Activated CD4-positive, alpha-beta T cell treated with anti-CD3 and anti-CD28 coated beads, Interleukin-2, Interleukin-6, amounts not matched to agents 100 ng/mL and 50 ng/mL, durations not matched to agents 16 hours and 8 hours (primary cell): ENCODE measurements around the gene EPS8L2.
A peak's percentile ranks its signal among the peaks of the same experiment; 100 is the strongest.

Experiments used
- DNase-seq: peaks from one replicate; pipeline ENCODE4 v3.0.0-alpha.2; 2020

The EPS8L2 gene

DNA sequence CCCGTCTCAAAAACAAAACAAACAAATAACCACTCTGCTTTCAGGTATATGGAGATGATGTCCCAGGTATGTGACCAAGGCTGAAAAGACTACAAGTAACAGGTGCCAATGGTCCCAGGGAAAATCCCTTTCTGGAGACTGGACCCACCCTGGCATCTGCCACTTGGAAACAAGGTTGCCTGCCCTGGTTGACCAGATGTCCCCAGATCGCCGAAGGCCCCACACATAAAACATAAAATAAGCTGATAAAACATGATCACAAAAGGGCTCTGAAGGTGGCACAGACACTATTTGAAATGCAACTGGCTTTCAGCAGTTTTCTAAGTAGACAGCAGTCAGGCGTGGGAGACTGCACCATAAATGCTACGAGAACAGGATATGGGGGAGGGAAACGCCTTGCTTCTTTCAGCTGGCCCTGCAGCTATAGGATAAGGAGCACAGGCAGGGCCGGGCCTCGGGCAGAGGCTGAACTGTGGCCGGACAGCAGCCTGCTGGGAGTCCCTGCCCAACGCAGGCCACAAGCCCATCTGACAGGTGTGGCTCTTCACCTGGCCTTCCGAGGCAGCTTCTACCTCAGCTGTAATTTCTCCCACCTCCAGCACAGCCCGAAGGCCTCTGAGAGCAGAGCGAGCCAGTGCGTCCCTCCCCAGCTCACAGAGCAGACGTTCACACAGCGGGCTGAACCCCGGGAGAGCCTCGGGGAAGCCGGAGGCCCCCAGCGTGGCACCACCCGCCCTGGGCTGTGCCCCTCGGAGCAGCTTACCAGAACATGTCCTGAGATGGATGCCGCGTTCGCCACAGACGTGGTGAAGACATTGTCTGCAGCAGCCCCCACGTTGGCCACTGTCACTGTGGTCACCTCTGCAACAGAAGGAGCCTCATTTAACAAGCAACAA lies 15.0 kb upstream of the EPS8L2 start:
- DNase-seq: no peak

DNA sequence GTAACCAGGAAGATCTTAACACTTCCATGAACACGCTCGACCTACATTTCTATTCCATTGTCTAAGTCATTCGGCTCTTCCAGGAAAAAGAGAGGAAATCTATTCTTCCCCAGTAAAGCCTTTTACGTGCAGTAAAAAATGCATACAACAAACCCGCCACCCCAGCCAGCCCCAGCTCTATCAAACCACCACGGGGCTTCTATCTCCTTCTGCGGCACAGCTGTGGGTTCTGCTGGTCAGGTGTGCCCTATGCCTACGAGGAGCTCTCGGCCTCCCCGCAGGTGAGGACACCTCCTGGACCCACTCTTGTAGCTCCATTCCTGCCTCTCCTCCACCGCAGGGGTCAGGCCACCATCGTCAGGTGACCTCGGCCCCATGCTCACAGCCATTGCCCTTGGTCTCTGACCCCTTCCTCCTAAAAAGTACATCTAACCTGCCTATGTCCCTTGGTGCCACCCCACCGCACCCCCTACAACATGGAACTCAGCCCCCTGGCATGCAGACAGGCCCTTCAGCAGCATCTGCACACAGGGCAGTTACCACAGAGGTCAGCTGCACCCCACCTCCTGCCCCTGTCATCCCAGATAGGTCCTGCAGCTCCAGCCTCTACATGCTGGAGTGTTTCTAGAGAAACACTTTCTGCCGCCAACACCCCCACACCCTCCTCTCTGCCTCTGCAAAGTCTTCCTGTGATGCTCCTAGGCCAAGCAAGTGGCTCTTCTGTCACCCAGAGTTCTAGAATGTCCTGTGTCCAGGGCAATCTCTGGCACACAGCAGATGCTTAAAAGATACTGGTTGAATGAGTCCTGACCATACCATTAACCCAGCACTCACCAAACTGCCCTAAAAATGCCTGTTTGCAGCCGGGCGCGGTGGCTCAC lies 14.1 kb upstream of the EPS8L2 start:
- DNase-seq: no peak

- DNase-seq: no peak
These were observed 13.1 kb upstream of the EPS8L2 start for GRCh38 chr11:692824-693414.

- no peak for DNase-seq
These were observed 12.6 kb upstream of the EPS8L2 start for GRCh38 chr11:693415-693831.

DNA sequence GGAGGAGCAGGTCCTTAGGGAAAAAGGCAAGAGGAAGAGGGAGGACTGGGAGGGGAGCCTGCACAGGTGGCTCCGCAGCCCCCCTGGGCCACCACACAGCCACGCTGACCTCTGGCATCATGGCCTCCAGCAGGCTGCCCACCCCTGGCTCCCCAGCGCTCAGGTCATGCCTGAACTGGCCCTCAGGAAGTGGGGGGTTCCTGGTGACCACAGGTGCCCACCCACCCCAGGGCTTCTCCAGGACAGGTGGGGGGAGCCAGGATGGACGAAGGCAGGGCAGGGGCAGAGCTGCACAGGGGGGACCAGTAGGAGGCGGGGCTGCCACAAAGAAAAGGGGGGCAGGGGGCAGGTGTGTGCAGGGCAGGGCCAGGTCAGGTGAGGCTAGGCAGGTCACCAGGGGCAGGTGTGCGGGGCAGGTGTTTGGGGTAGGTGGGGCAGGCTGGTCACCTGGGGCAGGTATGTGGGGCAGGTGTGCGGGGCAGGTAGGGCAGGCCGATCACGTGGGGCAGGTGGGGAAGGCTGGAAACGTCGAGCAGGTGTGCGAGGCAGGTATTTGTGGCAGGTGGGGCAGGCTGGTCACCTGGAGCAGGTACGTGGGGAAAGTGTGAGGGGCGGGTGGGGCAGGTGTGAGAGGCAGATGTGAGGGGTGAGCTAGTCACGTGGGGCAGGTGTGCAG lies 12.0 kb upstream of the EPS8L2 start:
- no peak for DNase-seq

GRCh38 chr11:694563-695287 lies 11.3 kb upstream of the EPS8L2 start, which contains the start of gene DEAF1:
Gene DEAF1 (minus strand): TSS chr11:695222. CDS start chr11:695047, 175 bp downstream.
- DNase-seq: peak; percentile 100

DNA sequence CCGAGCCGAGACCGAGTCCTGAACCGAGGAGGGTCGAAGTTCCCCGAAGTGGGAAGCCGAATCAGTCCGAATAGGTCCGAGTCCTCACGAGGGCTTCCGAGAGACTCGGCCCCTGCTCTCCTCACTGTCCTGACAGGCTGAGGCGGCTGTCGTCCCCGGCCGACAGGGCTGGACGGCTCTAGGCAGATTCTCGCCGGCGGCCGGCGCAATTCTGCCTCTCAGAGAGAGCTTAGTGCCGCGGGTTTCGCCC lies 10.8 kb upstream of the EPS8L2 start:
- DNase-seq: no peak

DNA sequence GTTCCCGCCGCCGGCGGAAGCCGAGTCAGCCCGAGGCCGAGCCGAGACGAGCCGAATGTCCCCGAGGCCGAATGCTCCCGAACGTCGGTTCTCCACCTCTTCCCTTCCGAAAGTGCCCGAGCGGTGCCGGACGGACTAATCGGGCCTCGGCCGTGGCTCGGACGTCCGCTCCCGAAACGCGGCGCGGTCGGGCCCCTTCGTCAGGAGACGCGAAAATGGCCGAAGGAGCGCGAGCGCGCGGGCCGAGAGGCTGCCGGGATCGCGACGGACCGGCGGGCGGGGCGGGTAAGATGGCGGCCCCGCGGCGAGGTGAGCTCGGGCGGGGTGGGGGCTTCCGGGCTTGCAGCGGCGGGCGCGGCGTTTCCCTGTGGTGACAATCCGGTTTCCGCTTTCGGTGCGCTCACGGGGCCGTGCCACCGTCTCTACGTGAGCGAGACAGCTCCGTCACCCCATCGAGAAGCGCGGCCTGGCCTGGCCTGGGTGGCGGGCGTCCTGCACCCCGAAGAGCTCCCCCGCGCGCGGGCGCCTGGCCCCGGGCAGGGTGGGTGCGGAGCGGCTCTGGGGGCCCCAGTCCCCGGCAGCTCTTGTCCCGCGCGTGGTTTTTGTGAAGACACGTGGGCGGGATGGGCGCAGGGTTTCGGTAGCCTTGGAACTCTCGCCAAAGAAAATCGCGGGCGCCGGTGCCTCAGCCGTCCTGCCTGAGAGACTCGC lies 10.3 kb upstream of the EPS8L2 start, which contains the start of gene TMEM80:
Gene TMEM80, plus strand, starts transcription at position 279 of the 711 bp plus-strand sequence. Its CDS starts 12 bp downstream, at position 291.
- peak; percentile 99 for DNase-seq

GRCh38 chr11:696955-697491 lies 9.0 kb upstream of the EPS8L2 start:
- DNase-seq: no peak

DNA sequence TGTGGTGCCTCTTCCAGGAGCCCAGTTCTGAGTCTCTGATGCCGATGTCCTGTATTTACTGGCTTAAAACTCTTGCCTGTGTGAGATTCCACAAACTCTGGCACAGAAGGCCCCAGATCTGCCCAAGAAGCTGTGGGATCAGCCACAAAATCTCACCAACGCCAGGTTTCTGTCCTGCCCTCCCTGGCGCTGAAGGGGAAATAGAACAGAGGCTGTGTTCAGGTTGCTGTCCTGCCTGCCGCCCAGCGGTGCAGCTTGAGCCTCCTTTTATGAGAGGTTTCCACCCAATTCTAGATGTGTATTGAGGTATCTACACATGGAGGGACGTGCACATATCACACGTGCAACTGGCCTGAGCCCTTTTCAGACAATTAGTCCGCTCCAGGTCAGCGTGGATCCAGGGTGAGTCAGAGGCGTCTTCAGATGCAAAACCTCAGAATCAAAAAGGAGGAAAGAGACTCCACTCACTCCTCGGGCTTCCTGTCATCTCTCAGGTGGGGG lies 8.2 kb upstream of the EPS8L2 start:
- DNase-seq: no peak

DNA sequence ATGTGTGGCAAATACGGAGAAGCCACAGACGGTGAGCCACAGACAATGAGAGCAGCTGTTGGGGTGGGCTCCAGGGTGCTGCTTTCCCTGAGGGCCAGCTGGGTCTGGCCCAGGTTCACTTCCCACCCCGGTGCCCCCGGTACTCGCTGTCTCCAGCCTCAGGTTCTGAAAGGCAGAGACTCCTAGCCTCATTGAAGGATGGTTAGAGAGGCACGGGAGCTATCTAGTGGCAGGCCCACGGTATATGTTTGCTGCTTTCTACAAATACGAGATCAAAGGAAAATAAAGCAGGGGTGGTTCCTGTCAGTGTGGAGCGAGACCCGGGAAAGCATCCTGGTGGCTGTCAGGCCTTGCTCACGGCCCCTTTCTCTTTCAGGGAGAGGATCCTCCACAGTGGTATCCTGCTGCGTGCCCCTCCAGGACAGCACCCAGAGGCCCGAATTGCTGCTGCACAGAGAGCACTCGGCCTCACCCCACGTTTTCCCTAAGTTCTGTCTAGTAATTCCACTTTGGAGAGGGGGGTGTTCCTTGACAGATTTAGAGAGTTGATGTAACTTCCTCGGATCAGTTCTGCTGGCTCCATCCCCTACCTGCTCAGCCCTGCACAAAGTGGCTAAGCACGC lies 7.4 kb upstream of the EPS8L2 start:
- DNase-seq: no peak

DNA sequence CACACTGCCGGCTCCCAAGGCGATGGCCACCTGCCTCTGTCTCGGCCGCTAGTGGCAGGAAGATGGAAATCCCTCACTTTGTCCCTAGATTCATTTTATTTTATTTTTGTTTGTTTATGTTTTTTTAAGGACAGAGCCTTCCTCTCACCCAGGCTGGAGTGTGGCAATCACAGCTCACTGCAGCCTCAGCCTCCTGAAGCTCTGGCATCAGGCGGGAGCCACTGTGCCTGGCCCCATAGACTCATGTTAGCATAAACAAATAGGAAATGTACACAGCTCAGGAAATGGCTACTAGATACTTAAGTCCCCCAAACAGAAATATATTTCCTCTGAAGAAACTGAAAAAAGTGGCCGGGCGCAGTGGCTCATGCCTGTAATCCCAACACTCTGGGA lies 6.9 kb upstream of the EPS8L2 start:
- DNase-seq: no peak

DNA sequence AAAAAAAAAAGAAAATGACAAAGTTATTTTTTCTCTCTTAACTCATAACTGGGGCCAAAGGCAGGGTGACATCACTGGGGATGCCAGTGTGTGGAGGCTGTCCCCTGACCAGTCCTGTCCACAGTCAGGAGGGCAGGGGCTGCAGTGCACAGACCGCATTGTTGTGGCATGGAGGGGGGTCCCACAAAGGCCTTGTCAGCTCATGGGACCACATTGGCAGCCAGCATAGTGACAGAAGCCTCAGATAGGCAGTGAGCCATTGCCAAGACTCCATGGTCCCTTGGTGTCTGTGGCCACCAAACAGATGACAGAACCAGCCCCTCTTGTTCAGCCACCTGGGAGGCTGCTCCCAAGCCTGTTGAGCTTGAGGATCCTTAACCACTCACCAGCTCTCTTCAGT lies 6.3 kb upstream of the EPS8L2 start:
- DNase-seq: no peak

- DNase-seq: no peak
These were observed 4.1 kb upstream of the EPS8L2 start for GRCh38 chr11:701741-702461.

GRCh38 chr11:702462-703461 lies 3.3 kb upstream of the EPS8L2 start:
- DNase-seq: no peak

- DNase-seq: no peak
These were observed 2.5 kb upstream of the EPS8L2 start for GRCh38 chr11:703506-703905.

- no peak for DNase-seq
These were observed 1.8 kb upstream of the EPS8L2 start for GRCh38 chr11:704228-704674.
